ENCODE measurements around the gene ANXA8. TPM values are rescaled to one million over a fixed set of nuclear protein-coding genes. Genes with fewer than 3 reads are reported as not detected.

ANXA8 gene
- total RNA-seq, 1 donor from 2014 or later, result 1.0 TPM

DNA sequence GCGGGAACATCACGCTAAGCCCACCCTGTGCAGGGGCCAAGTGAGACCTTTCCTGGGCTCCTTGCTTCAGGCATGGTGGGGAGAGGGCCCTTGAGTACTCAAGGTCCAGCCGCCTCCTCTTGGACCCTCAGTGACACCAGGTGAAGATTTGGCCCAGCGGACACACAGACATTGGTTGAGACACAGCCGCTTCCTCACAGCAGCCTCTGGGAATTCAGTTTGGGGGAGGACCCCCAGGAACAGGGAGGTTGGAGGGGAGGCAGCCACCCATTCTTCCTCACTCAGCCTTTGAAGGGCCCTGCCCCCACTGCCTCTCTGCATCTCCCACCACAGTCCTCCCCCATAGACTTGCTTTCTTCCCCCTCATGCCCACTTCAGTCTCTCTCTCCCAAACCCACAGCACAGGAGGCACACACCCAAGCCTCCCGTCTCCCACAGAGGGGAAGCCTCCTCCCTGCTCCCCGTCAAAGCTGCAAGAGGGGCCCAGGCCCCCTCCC, 31.9 kb downstream of the ANXA8 start:
- Mint-ChIP-seq H3K9me3 (ENCODE audit: unreplicated experiment) (peaks cover 5% of the 10 kb centered on the region), H3K27ac (ENCODE audit: unreplicated experiment) (no peak overlapping the region), H3K4me3 (ENCODE audit: unreplicated experiment) (no peak overlapping the region), H3K4me1 (ENCODE audit: low read depth, unreplicated experiment) (peaks cover 4% of the 10 kb centered on the region), H3K36me3 (ENCODE audit: low read depth, unreplicated experiment) (no peaks in the 10 kb centered on the region), H3K27me3 (ENCODE audit: low read depth, unreplicated experiment) (peaks cover 19% of the 10 kb centered on the region)
- Histone ChIP-seq H3K79me2 (ENCODE audit: insufficient read depth, low read length) (no peaks in the 10 kb centered on the region), H3K27ac (ENCODE audit: low read depth, low read length) (no peak overlapping the region), H3K9me3 (ENCODE audit: insufficient read depth, low read depth, low read length) (no peaks in the 10 kb centered on the region), H3K4me2 (ENCODE audit: low read length) (no peak overlapping the region), H3K9ac (ENCODE audit: low read length) (no peak overlapping the region), H3K4me3 (ENCODE audit: insufficient read depth, low read depth, low read length) (no peak overlapping the region), H2AFZ (ENCODE audit: low read depth, low read length) (no peak overlapping the region), H3K27me3 (ENCODE audit: insufficient read depth, low read length) (no peaks in the 10 kb centered on the region), H3K36me3 (ENCODE audit: insufficient read depth, low read length) (no peaks in the 10 kb centered on the region), H4K20me1 (ENCODE audit: insufficient read depth, low read length) (no peaks in the 10 kb centered on the region), H3K4me1 (ENCODE audit: insufficient read depth, low read length) (no peaks in the 10 kb centered on the region)
- FAIRE-seq (no peak), DNase-seq (ENCODE audit: low read depth) (no peak)
- TF ChIP-seq, protein P1, sequence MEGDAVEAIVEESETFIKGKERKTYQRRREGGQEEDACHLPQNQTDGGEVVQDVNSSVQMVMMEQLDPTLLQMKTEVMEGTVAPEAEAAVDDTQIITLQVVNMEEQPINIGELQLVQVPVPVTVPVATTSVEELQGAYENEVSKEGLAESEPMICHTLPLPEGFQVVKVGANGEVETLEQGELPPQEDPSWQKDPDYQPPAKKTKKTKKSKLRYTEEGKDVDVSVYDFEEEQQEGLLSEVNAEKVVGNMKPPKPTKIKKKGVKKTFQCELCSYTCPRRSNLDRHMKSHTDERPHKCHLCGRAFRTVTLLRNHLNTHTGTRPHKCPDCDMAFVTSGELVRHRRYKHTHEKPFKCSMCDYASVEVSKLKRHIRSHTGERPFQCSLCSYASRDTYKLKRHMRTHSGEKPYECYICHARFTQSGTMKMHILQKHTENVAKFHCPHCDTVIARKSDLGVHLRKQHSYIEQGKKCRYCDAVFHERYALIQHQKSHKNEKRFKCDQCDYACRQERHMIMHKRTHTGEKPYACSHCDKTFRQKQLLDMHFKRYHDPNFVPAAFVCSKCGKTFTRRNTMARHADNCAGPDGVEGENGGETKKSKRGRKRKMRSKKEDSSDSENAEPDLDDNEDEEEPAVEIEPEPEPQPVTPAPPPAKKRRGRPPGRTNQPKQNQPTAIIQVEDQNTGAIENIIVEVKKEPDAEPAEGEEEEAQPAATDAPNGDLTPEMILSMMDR (IDR thresholded peaks at IDR 0.05; ENCODE audit: insufficient read depth, low read depth, low read length), result no peak
- no peak for TF ChIP-seq EZH2 (IDR thresholded peaks at IDR 0.05; ENCODE audit: insufficient read depth, low read length)

DNA sequence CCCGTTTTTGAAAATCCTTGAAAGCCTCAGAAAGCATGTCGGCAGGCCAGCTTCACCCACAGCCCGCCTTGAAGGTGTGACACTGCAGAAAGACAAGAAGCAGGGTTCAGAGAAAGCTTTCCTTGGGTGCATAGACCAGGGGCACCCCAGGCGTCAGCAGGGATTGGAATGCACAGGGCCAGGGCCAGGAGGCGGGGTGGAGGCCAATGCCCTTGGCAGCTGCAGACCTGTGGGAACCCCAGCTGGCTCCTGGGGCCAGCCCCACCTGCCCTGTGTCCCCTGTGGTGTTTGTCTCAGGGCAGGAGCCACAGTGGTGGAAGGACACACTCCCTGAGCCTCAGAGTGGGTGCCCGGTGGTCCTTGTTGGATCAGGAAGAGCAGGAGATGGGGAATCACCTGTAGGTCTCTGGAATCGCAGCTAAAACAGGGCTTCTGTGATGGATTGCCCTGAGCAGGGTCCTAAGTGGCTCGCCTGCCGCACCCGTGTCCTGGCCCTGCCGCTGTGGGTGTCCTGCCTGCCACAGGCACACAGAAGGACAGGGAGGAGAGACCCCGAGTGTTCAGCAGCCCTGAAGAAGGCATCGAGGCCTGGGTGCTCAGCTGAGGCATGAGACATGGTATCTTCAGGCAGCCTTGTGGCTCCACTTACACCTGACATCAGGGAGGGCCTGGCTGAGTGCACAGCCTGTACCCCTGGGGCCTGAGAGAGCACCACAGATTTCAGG, 32.5 kb downstream of the ANXA8 start:
- H3K36me3 ChIP-seq (ENCODE audit: insufficient read depth, low read length), result no peaks in the 10 kb centered on the region
- Mint-ChIP-seq H3K9me3 (ENCODE audit: unreplicated experiment) (peaks cover 5% of the 10 kb centered on the region), H3K36me3 (ENCODE audit: low read depth, unreplicated experiment) (no peaks in the 10 kb centered on the region), H3K4me1 (ENCODE audit: low read depth, unreplicated experiment) (peaks cover 4% of the 10 kb centered on the region), H3K27ac (ENCODE audit: unreplicated experiment) (no peak overlapping the region), H3K27me3 (ENCODE audit: low read depth, unreplicated experiment) (peaks cover 19% of the 10 kb centered on the region), H3K4me3 (ENCODE audit: unreplicated experiment) (no peak overlapping the region)
- FAIRE-seq, result no peak
- H3K79me2 ChIP-seq (ENCODE audit: insufficient read depth, low read length), result no peaks in the 10 kb centered on the region
- TF ChIP-seq, protein P1 (IDR thresholded peaks at IDR 0.05; ENCODE audit: insufficient read depth, low read depth, low read length), result no peak
- TF ChIP-seq EZH2 (IDR thresholded peaks at IDR 0.05; ENCODE audit: insufficient read depth, low read length), result no peak
- peaks cover 2% of the 10 kb centered on the region for H3K9me3 ChIP-seq (ENCODE audit: insufficient read depth, low read depth, low read length)
- no peak overlapping the region for H3K4me2 ChIP-seq (ENCODE audit: low read length)
- no peaks in the 10 kb centered on the region for H4K20me1 ChIP-seq (ENCODE audit: insufficient read depth, low read length)
- no peak overlapping the region for H3K9ac ChIP-seq (ENCODE audit: low read length)
- no peak for DNase-seq (ENCODE audit: low read depth)
- no peak overlapping the region for H3K27ac ChIP-seq (ENCODE audit: low read depth, low read length)
- no peak overlapping the region for H2AFZ ChIP-seq (ENCODE audit: low read depth, low read length)
- H3K4me1 ChIP-seq (ENCODE audit: insufficient read depth, low read length), result no peaks in the 10 kb centered on the region
- H3K4me3 ChIP-seq (ENCODE audit: insufficient read depth, low read depth, low read length), result no peak overlapping the region
- no peaks in the 10 kb centered on the region for H3K27me3 ChIP-seq (ENCODE audit: insufficient read depth, low read length)

DNA sequence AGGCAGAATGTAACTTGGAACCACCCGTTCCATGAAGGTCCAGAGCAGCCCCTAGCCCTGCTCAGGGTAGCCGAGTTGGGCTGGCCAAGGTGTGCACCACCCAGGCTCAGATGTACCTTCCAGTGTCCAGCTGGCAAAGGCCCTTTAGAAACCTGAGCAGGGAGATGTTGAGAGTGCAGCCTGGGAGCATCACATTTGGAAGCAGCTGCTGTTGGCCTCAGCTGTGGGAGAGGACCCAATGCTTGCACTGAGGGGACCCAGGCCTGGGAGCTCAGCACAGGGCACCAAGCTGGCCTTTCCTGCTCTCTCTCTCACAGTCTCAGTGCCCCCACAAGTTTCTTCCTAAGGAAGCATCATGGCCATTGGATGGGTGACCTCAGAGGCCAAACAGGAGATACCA, 33.5 kb downstream of the ANXA8 start:
- no peaks in the 10 kb centered on the region for H3K36me3 ChIP-seq (ENCODE audit: insufficient read depth, low read length)
- no peak overlapping the region for H3K4me2 ChIP-seq (ENCODE audit: low read length)
- no peak overlapping the region for H3K27ac Mint-ChIP-seq (ENCODE audit: unreplicated experiment)
- H3K27me3 Mint-ChIP-seq (ENCODE audit: low read depth, unreplicated experiment), result peaks cover 18% of the 10 kb centered on the region
- H3K79me2 ChIP-seq (ENCODE audit: insufficient read depth, low read length), result no peaks in the 10 kb centered on the region
- H3K4me1 ChIP-seq (ENCODE audit: insufficient read depth, low read length), result no peaks in the 10 kb centered on the region
- H3K9me3 ChIP-seq (ENCODE audit: insufficient read depth, low read depth, low read length), result peaks cover 4% of the 10 kb centered on the region
- H3K27me3 ChIP-seq (ENCODE audit: insufficient read depth, low read length), result no peaks in the 10 kb centered on the region
- H3K36me3 Mint-ChIP-seq (ENCODE audit: low read depth, unreplicated experiment), result no peaks in the 10 kb centered on the region
- H3K27ac ChIP-seq (ENCODE audit: low read depth, low read length), result no peak overlapping the region
- no peak for DNase-seq (ENCODE audit: low read depth)
- no peaks in the 10 kb centered on the region for H4K20me1 ChIP-seq (ENCODE audit: insufficient read depth, low read length)
- no peak overlapping the region for H2AFZ ChIP-seq (ENCODE audit: low read depth, low read length)
- no peak overlapping the region for H3K9ac ChIP-seq (ENCODE audit: low read length)
- H3K4me3 ChIP-seq (ENCODE audit: insufficient read depth, low read depth, low read length), result no peak overlapping the region
- TF ChIP-seq, protein P1 (IDR thresholded peaks at IDR 0.05; ENCODE audit: insufficient read depth, low read depth, low read length), result no peak
- TF ChIP-seq EZH2 (IDR thresholded peaks at IDR 0.05; ENCODE audit: insufficient read depth, low read length), result no peak
- H3K4me1 Mint-ChIP-seq (ENCODE audit: low read depth, unreplicated experiment), result peaks cover 4% of the 10 kb centered on the region
- H3K9me3 Mint-ChIP-seq (ENCODE audit: unreplicated experiment), result peaks cover 10% of the 10 kb centered on the region
- no peak for FAIRE-seq
- no peak overlapping the region for H3K4me3 Mint-ChIP-seq (ENCODE audit: unreplicated experiment)
